Measurements from ENCODE around the gene IGLON5. TPM values are rescaled to one million over a fixed set of nuclear protein-coding genes. Genes with fewer than 3 reads are reported as not detected.

IGLON5 gene
- total RNA-seq, 4 donors from 2014 or later: 0.27 TPM; not detected in 3

DNA sequence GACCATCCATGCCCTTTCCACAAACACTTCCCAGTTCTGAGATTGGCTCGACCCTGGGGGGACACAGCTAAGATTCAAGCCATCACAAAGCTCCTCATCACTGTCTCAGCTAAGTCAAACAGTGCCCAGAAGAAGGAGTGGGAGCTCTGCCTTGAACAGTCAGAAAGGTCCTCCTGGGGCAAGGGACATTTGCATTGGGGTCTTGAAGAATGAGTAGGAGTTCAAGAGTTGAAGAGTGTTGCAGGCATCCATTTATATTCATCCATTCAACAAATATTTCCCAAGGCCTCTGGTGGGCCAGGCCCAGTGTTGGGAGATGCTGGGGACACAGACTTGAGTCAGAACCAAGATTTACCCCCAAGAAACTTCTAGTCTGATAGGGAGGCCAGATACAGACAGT lies 6.5 kb downstream of the IGLON5 start:
- Histone ChIP-seq H3K27ac (no peak overlapping the region), H3K4me3 (no peak overlapping the region), H3K36me3 (no peaks in the 10 kb centered on the region), H3K4me1 (no peaks in the 10 kb centered on the region), H3K27me3 (peaks cover under 1% of the 10 kb centered on the region), H3K9me3 (no peaks in the 10 kb centered on the region)
- intact Hi-C loops (cut with DNase I; ENCODE audit: low total_unique reads) (no loop called here), in situ Hi-C loops (cut with MboI; ENCODE audit: low pct_ligation_motif_present in 1 of 4, low pct_unique_long_range_greater_than_20kb in 1 of 4, low sequenced_read_pairs in 3 of 4) (no loop called here)
- WGBS, 2 donors (ENCODE audit: low coverage in 1 of 2): 38% methylated on average over 1 of the region's 1 CpG; no CpG with 5 or more reads in 1 of the 2 donors
- TF ChIP-seq CTCF (IDR thresholded peaks at IDR 0.05): no peak
- TF ChIP-seq POLR2A (IDR thresholded peaks at IDR 0.05): no peak
- no peak for TF ChIP-seq EP300 (IDR thresholded peaks at IDR 0.05; ENCODE audit: low read depth)
- no peak for TF ChIP-seq POLR2AphosphoS5 (IDR thresholded peaks at IDR 0.05)
- DNase-seq: no peak

- 70% methylated on average over 23 of the region's 23 CpGs; no CpG with 5 or more reads in 1 of the 2 donors for WGBS, 2 donors (ENCODE audit: low coverage in 1 of 2)
- DNase-seq: no peak
- intact Hi-C loops (cut with DNase I; ENCODE audit: low total_unique reads): no loop called here
- Histone ChIP-seq H3K27me3 (no peaks in the 10 kb centered on the region), H3K4me1 (no peaks in the 10 kb centered on the region), H3K27ac (no peak overlapping the region), H3K36me3 (no peaks in the 10 kb centered on the region), H3K4me3 (no peak overlapping the region), H3K9me3 (no peaks in the 10 kb centered on the region)
- TF ChIP-seq POLR2AphosphoS5 (IDR thresholded peaks at IDR 0.05): no peak
- TF ChIP-seq EP300 (IDR thresholded peaks at IDR 0.05; ENCODE audit: low read depth): no peak
- no peak for TF ChIP-seq CTCF (IDR thresholded peaks at IDR 0.05)
- no peak for TF ChIP-seq POLR2A (IDR thresholded peaks at IDR 0.05)
- in situ Hi-C loops (cut with MboI; ENCODE audit: low pct_ligation_motif_present in 1 of 4, low pct_unique_long_range_greater_than_20kb in 1 of 4, low sequenced_read_pairs in 3 of 4): no loop called here
These were observed 7.5 kb downstream of the IGLON5 start for GRCh38 chr19:51318687-51319648.

DNA sequence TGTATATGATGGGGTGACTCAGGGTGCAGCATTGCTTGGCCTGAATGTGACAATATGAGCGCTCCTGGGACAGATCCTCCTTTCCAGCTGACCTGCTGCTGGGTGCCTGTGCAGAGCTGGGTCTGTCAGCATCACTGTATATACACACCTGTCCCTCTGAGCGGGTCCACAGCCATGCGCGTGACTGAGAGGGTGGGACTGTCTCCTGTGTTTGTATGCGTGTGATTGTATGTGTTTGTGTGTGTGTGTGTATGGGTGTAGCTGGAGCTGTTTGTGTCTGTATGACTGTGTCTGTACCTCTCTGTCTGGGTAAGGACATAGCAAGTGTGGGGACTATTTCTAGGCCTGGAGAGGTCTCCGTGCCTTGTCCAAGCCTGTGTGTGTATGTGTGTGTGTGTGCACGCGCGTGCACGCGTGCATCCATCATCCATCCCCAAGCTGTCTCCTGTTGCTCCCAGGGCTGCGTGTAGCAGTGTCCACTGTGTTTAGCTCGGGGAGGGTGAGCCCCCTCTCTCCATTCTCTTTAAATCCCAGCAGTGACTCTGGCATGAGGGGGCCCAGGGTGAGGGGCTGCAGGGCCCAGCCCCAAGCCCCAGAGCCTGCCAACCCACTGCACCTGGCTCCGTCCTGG lies 8.3 kb downstream of the IGLON5 start:
- Histone ChIP-seq H3K4me3 (no peak overlapping the region), H3K4me1 (no peaks in the 10 kb centered on the region), H3K27ac (no peak overlapping the region), H3K27me3 (no peaks in the 10 kb centered on the region), H3K36me3 (no peaks in the 10 kb centered on the region), H3K9me3 (no peaks in the 10 kb centered on the region)
- WGBS, 2 donors (ENCODE audit: low coverage in 1 of 2): 76% methylated on average over 14 of the region's 14 CpGs; no CpG with 5 or more reads in 1 of the 2 donors
- in situ Hi-C loops (cut with MboI; ENCODE audit: low pct_ligation_motif_present in 1 of 4, low pct_unique_long_range_greater_than_20kb in 1 of 4, low sequenced_read_pairs in 3 of 4): no loop called here
- no peak for DNase-seq
- TF ChIP-seq POLR2AphosphoS5 (IDR thresholded peaks at IDR 0.05): no peak
- no peak for TF ChIP-seq EP300 (IDR thresholded peaks at IDR 0.05; ENCODE audit: low read depth)
- TF ChIP-seq CTCF (IDR thresholded peaks at IDR 0.05): no peak
- TF ChIP-seq POLR2A (IDR thresholded peaks at IDR 0.05): no peak
- intact Hi-C loops (cut with DNase I; ENCODE audit: low total_unique reads): no loop called here

GRCh38 chr19:51320280-51320657 lies 8.8 kb downstream of the IGLON5 start:
- no peak overlapping the region for H3K27ac ChIP-seq
- DNase-seq: no peak
- no peaks in the 10 kb centered on the region for H3K36me3 ChIP-seq
- in situ Hi-C loops (cut with MboI; ENCODE audit: low pct_ligation_motif_present in 1 of 4, low pct_unique_long_range_greater_than_20kb in 1 of 4, low sequenced_read_pairs in 3 of 4): no loop called here
- TF ChIP-seq POLR2AphosphoS5 (IDR thresholded peaks at IDR 0.05) (no peak), CTCF (IDR thresholded peaks at IDR 0.05) (no peak), POLR2A (IDR thresholded peaks at IDR 0.05) (no peak), EP300 (IDR thresholded peaks at IDR 0.05; ENCODE audit: low read depth) (no peak)
- H3K27me3 ChIP-seq: no peaks in the 10 kb centered on the region
- intact Hi-C loops (cut with DNase I; ENCODE audit: low total_unique reads): no loop called here
- no peaks in the 10 kb centered on the region for H3K9me3 ChIP-seq
- 22% methylated on average over 12 of the region's 14 CpGs; no CpG with 5 or more reads in 1 of the 2 donors for WGBS, 2 donors (ENCODE audit: low coverage in 1 of 2)
- H3K4me3 ChIP-seq: no peak overlapping the region
- no peaks in the 10 kb centered on the region for H3K4me1 ChIP-seq
